Endodermal cell (in vitro differentiated cells): ENCODE results near the gene THUMPD1. TPM values are rescaled to one million over a fixed set of nuclear protein-coding genes. Genes with fewer than 3 reads are reported as not detected.
"Not testable (repeated sequence)": the region's sequence is repeated elsewhere in the genome, so short reads cannot be mapped to it uniquely, and the experiment has no call there.

Experiments
- DNase-seq: peaks from one replicate; pipeline ENCODE4 v3.0.0-alpha.2; 2017
- H3K27ac ChIP-seq: 2 replicates; pipeline ENCODE4 v1.5.1; 2013; ENCODE audit warnings: mild to moderate bottlenecking, low read depth, low read length, moderate library complexity
- H3K27me3 ChIP-seq: 2 replicates; pipeline ENCODE4 v1.6.1; 2013; ENCODE audit warnings: mild to moderate bottlenecking, low read length, moderate library complexity; ENCODE audit not compliant: insufficient read depth, control insufficient read depth, poor library complexity, severe bottlenecking
- H3K36me3 ChIP-seq: 2 replicates; pipeline ENCODE4 v1.7.0; 2013; ENCODE audit warnings: mild to moderate bottlenecking, low read length, moderate library complexity; ENCODE audit not compliant: control insufficient read depth, insufficient read depth
- H3K4me1 ChIP-seq: one replicate; pipeline ENCODE4 v1.7.0; 2013; ENCODE audit warnings: low read length; ENCODE audit not compliant: control insufficient read depth, insufficient read depth
- H3K4me3 ChIP-seq: 2 replicates; pipeline ENCODE4 v1.5.1; 2013; ENCODE audit warnings: mild to moderate bottlenecking, low read length, moderate library complexity
- H3K9ac ChIP-seq: 2 replicates; pipeline ENCODE4 v1.6.1; 2013; ENCODE audit warnings: mild to moderate bottlenecking, low read length, moderate library complexity; ENCODE audit not compliant: poor library complexity, severe bottlenecking; ENCODE audit errors: extremely low read depth
- H3K9me3 ChIP-seq: 2 replicates; pipeline ENCODE4 v1.6.1; 2013; ENCODE audit warnings: mild to moderate bottlenecking, low read length, moderate library complexity; ENCODE audit not compliant: control insufficient read depth
- H3K27ac Mint-ChIP-seq: 2 replicates; pipeline ENCODE4 v1.8.0; 2020; ENCODE audit warnings: mixed read lengths
- H3K27me3 Mint-ChIP-seq: 2 replicates; pipeline ENCODE4 v1.8.0; 2021; ENCODE audit warnings: mild to moderate bottlenecking, mixed read lengths; ENCODE audit not compliant: insufficient read depth
- H3K36me3 Mint-ChIP-seq: 2 replicates; pipeline ENCODE4 v1.8.0; 2020; ENCODE audit warnings: low read depth, mixed read lengths
- H3K4me1 Mint-ChIP-seq: 2 replicates; pipeline ENCODE4 v1.8.0; 2020; ENCODE audit warnings: mixed read lengths
- H3K4me3 Mint-ChIP-seq: 2 replicates; pipeline ENCODE4 v1.8.0; 2020; ENCODE audit warnings: mild to moderate bottlenecking, moderate library complexity, mixed read lengths
- H3K9me3 Mint-ChIP-seq: 2 replicates; pipeline ENCODE4 v1.8.0; 2020; ENCODE audit warnings: mild to moderate bottlenecking, mixed read lengths
- WGBS, 2 experiments: methylation state at CpG; one replicate each; pipeline versions ENCODE4 v1.1.5 to v1.1.7; 2013; ENCODE audit warnings: missing lambda C conversion rate in 2 of 2, mixed read lengths in 1 of 2; ENCODE audit not compliant: insufficient coverage in 1 of 2, insufficient read length in 1 of 2; 5-methylcytosine and 5-hydroxymethylcytosine counted together
- total RNA-seq, 2 donors: library from RNA; stranded (reverse); fragmentation: NEBNext Ultra II Directional in 1 of 2; extraction: Animal tissue kit (Norgen Biotek cat#: 25700) in 1 of 2; gene quantifications; 2 replicates in 1 of 2; 3 replicates in 1 of 2; pipeline ENCODE4 v1.2.1, GENCODE V29; 2021
- TF ChIP-seq, protein P1 (sequence below): fragments of 200-600 bp; sonication (generic); conservative IDR thresholded peaks from 2 replicates; pipeline ENCODE4 v1.5.0; 2021; ENCODE audit warnings: antibody characterized with exemption, mild to moderate bottlenecking

The THUMPD1 gene
- total RNA-seq, 2 donors from 2014 or later: 42.3 to 55.8 TPM

DNA sequence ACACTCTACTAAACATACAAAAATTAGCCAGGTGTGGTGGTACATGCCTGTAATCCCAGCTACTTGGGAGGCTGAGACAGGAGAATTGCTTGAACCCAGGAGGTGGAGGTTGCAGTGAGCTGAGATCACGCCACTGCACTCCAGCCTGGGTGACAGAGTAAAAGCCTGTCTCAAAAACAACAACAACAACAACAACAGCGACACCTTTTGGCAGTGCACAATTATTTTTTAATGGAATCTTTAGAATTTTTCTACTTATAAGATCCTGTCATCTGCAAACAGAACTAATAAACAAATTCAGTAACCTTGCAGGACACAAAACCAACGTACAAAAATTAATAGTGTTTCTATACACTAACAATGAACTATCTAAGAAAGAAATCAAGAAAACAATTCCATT lies 33.5 kb downstream of the THUMPD1 start:
- DNase-seq: peak; percentile 62
- H3K4me1 Mint-ChIP-seq: not testable (repeated sequence)

DNA sequence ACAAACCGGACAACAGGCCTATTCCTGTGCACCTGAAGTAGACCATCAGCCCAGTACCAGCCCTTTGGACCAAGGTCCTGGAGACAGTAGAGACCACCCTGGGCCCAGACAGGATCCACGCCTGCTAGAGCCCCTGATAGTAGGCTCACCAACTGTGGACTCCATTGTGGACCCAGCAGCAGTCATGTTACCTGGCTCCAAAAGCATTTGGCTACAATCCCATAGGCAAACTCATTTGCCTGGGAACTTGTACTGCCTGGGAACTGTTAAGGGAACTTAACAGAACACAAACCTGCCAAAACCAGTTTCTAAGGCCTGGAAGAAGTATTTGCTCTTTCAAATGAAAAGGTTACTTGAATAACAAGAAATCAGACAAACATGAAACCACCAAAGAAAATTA lies 34.2 kb downstream of the THUMPD1 start:
- no peaks in the 10 kb centered on the region for H3K4me1 Mint-ChIP-seq

More for the DNA sequence above, 33.5 kb downstream of the THUMPD1 start:
- H3K9me3 Mint-ChIP-seq, H3K27ac ChIP-seq, H3K4me1 ChIP-seq, H3K9me3 ChIP-seq, H3K4me3 ChIP-seq, H3K27me3 ChIP-seq, H3K4me3 Mint-ChIP-seq, H3K27ac Mint-ChIP-seq, H3K27me3 Mint-ChIP-seq, H3K36me3 ChIP-seq, H3K36me3 Mint-ChIP-seq, H3K9ac ChIP-seq: not testable (repeated sequence)
- TF ChIP-seq, protein P1, sequence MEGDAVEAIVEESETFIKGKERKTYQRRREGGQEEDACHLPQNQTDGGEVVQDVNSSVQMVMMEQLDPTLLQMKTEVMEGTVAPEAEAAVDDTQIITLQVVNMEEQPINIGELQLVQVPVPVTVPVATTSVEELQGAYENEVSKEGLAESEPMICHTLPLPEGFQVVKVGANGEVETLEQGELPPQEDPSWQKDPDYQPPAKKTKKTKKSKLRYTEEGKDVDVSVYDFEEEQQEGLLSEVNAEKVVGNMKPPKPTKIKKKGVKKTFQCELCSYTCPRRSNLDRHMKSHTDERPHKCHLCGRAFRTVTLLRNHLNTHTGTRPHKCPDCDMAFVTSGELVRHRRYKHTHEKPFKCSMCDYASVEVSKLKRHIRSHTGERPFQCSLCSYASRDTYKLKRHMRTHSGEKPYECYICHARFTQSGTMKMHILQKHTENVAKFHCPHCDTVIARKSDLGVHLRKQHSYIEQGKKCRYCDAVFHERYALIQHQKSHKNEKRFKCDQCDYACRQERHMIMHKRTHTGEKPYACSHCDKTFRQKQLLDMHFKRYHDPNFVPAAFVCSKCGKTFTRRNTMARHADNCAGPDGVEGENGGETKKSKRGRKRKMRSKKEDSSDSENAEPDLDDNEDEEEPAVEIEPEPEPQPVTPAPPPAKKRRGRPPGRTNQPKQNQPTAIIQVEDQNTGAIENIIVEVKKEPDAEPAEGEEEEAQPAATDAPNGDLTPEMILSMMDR: peak; percentile 83
- 18 to 22% methylated on average over 2 to 3 of the region's 3 CpGs for WGBS, 2 experiments

DNA sequence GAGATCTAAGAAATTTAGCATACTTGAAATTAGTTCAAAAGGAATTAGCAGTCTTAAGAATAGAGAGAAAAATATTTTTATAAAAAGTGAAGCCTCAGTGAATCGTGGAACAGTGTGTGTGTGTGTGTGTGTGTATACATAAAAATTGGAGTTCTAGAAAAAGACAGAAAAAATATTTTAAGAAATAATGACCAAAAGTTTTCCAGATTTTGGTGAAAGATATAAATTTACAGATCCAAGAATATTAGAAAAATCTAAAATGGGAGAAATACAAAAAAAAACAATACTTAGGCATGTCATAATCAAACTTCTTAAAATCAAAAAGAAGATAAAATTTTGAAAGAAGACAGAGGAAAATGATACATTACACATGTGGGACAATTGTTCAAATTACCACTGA lies 35.6 kb downstream of the THUMPD1 start:
- H3K9ac ChIP-seq, H3K27ac ChIP-seq, H3K27ac Mint-ChIP-seq, H3K36me3 Mint-ChIP-seq, H3K27me3 Mint-ChIP-seq, H3K9me3 ChIP-seq, H3K27me3 ChIP-seq, H3K4me3 Mint-ChIP-seq, H3K4me3 ChIP-seq, H3K4me1 Mint-ChIP-seq, H3K9me3 Mint-ChIP-seq, H3K36me3 ChIP-seq, DNase-seq, H3K4me1 ChIP-seq: not testable (repeated sequence)
- 91% methylated on average over 1 of the region's 1 CpG; no CpG with 5 or more reads in 1 of the 2 experiments for WGBS, 2 experiments

More for the DNA sequence above, 34.2 kb downstream of the THUMPD1 start:
- no peak overlapping the region for H3K27ac ChIP-seq
- WGBS, 2 experiments: 80 to 92% methylated on average over 2 of the region's 2 CpGs
- H3K36me3 ChIP-seq: no peaks in the 10 kb centered on the region
- no peak overlapping the region for H3K4me3 Mint-ChIP-seq
- H3K9me3 Mint-ChIP-seq: no peaks in the 10 kb centered on the region
- H3K9me3 ChIP-seq: no peaks in the 10 kb centered on the region
- TF ChIP-seq, protein P1: no peak
- no peak overlapping the region for H3K27ac Mint-ChIP-seq
- no peak overlapping the region for H3K4me3 ChIP-seq
- no peaks in the 10 kb centered on the region for H3K4me1 ChIP-seq
- H3K36me3 Mint-ChIP-seq: no peaks in the 10 kb centered on the region
- H3K9ac ChIP-seq: no peak overlapping the region
- H3K27me3 Mint-ChIP-seq: no peaks in the 10 kb centered on the region
- DNase-seq: no peak
- no peaks in the 10 kb centered on the region for H3K27me3 ChIP-seq

DNA sequence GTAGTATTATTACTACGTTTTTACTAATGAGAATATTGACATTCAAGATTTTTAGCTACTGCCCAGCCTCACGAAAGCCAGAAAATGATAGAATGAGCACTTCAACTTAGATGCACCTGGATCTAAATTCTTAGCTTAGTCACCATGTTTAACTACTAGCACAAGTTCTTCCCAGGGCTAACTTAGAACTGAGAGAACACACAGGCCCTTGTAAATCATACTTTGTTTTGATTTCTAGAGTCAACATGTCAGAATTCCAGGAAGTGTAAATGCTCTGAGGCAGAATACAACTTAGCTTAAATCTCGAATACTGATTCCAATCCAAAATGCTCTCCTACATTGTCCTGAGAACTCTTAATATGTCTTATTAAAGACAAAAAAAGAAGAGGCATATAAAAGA lies 37.3 kb downstream of the THUMPD1 start:
- WGBS, 2 experiments: 75% methylated on average over 2 of the region's 3 CpGs; no CpG with 5 or more reads in 1 of the 2 experiments
- H3K4me3 ChIP-seq: no peak overlapping the region
- no peak for DNase-seq
- no peak overlapping the region for H3K9ac ChIP-seq
- no peak overlapping the region for H3K27ac ChIP-seq
- Mint-ChIP-seq H3K27ac (no peak overlapping the region), H3K36me3 (no peaks in the 10 kb centered on the region), H3K9me3 (no peaks in the 10 kb centered on the region), H3K27me3 (peaks cover 3% of the 10 kb centered on the region), H3K4me3 (no peak overlapping the region), H3K4me1 (no peaks in the 10 kb centered on the region)
- TF ChIP-seq, protein P1: no peak
- H3K4me1 ChIP-seq: no peaks in the 10 kb centered on the region
- H3K36me3 ChIP-seq: no peaks in the 10 kb centered on the region
- H3K9me3 ChIP-seq: no peaks in the 10 kb centered on the region
- H3K27me3 ChIP-seq: no peaks in the 10 kb centered on the region

DNA sequence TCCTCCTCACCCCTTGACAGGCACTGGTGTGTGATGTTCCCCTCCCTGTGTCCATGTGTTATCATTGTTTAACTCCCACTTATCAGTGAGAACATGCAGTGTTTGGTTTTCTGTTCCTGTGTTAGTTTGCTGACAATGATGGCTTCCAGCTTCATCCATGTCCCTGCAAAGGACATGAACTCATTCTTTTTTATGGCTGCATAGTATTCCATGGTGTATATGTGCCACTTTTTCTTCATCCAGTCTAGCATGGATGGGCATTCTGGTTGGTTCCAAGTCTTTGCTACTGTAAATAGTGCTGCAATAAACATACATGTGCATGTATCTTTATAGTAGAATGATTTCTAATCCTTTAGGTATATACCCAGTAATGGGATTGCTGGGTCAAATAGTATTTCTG lies 39.9 kb downstream of the THUMPD1 start:
- H3K9me3 ChIP-seq, H3K4me1 Mint-ChIP-seq, H3K27me3 ChIP-seq, H3K4me1 ChIP-seq, H3K27me3 Mint-ChIP-seq, H3K27ac Mint-ChIP-seq, H3K4me3 ChIP-seq, DNase-seq, H3K4me3 Mint-ChIP-seq, H3K36me3 Mint-ChIP-seq, H3K9me3 Mint-ChIP-seq, H3K9ac ChIP-seq, H3K27ac ChIP-seq, H3K36me3 ChIP-seq: not testable (repeated sequence)
